ENCODE measurements around the gene PLIN5.

PLIN5 gene

DNA sequence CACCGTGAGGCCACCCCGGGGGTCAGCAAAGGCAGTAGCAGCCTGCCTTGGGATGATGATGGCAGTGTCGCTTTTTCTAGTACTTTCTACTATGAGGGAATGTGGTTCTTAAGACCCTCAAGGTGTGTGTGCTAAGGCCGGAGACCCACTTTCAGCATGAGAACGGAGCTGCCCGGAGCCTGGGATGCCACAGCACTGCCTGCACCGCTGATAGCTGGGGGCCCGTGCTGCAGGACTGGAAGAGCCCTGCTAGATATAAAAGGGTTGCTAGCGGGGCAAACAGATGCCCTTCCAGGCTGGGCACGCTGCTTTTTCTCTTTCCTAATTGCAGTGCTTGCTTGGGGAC, 31.2 kb downstream of the PLIN5 start:
- TF ChIP-seq, protein P1, sequence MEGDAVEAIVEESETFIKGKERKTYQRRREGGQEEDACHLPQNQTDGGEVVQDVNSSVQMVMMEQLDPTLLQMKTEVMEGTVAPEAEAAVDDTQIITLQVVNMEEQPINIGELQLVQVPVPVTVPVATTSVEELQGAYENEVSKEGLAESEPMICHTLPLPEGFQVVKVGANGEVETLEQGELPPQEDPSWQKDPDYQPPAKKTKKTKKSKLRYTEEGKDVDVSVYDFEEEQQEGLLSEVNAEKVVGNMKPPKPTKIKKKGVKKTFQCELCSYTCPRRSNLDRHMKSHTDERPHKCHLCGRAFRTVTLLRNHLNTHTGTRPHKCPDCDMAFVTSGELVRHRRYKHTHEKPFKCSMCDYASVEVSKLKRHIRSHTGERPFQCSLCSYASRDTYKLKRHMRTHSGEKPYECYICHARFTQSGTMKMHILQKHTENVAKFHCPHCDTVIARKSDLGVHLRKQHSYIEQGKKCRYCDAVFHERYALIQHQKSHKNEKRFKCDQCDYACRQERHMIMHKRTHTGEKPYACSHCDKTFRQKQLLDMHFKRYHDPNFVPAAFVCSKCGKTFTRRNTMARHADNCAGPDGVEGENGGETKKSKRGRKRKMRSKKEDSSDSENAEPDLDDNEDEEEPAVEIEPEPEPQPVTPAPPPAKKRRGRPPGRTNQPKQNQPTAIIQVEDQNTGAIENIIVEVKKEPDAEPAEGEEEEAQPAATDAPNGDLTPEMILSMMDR (IDR thresholded peaks at IDR 0.05; ENCODE audit: low read depth, low read length), result no peak
- no peak overlapping the region for H3K4me3 ChIP-seq (ENCODE audit: low read depth, low read length)

DNA sequence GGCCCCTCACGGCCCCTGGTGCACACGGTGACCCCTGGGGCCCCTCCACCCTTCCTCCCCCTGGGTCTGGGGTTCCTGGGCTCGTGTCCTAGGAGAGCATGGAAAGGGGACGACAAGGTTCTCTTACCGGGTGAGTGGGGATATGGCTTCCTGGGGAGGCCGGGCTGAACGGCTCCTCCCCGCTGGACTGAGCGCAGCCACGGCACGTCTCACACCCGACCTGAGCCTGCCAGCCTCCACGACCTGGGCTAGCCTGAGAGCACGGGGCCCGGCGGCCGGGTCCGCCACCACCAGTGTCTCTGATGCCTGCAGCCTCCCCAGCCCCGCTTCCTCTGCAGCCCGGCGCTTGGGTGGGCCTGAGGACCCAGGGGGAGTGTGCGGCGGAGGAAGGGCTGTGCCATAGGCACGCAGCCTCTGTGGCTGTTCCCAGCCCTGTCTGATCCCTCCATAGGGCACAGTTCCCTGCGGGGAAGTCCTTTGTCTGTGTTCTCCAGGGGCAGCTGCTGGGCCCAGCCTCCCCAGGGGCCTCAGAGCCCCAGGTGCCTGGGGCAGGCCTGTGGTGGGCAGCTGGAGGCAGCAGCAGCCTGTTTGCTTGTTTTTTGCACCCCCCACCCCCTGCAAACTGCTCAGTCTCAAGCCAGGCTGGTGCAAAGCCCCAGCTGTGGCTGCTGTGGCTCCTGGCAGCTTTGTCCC, 31.7 kb downstream of the PLIN5 start:
- TF ChIP-seq, protein P1 (IDR thresholded peaks at IDR 0.05; ENCODE audit: low read depth, low read length), result no peak
- H3K4me3 ChIP-seq (ENCODE audit: low read depth, low read length), result no peak overlapping the region

DNA sequence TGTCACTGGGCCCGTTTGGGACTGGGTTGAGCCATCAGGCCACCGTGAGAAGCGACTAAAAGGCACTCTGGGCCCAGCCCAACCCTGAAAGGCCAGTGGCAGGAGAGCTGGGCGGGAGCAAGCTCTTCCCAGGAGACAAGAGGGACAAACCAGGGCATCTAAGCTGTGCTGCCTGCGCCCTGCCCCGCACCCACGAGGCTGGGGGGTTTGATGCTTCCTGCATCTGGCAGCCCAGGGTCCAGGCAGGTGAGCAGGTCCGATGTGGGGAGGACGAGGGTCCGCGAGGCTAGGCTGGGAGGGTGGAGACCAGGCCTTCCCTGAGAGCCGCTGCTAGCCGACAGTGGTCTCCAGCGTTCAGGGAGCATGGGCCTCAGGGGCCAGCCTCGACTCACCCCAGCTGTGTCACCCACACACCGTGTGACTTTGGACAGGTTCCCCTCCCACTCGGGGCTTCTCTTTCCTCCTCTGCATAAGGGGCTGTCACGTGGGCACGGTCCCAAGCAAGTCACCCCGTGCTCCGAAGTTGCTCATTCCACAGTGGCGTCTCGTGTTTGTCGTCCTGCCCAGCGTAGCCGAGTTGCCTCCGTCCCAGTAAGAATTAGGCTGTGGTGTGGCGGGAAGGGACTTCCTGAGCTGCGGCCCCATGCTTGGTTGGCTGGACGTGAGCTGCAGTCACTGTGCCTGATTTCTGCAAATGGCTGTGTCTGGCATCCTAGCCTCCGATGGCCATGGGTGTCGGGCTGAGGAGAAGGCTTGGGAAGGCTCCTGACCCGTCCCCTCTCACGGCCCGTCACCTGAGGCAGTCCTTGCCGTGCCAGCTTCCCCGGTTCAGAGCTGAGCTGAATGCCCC, 32.5 kb downstream of the PLIN5 start:
- no peak overlapping the region for H3K4me3 ChIP-seq (ENCODE audit: low read depth, low read length)
- TF ChIP-seq, protein P1 (IDR thresholded peaks at IDR 0.05; ENCODE audit: low read depth, low read length), result no peak

DNA sequence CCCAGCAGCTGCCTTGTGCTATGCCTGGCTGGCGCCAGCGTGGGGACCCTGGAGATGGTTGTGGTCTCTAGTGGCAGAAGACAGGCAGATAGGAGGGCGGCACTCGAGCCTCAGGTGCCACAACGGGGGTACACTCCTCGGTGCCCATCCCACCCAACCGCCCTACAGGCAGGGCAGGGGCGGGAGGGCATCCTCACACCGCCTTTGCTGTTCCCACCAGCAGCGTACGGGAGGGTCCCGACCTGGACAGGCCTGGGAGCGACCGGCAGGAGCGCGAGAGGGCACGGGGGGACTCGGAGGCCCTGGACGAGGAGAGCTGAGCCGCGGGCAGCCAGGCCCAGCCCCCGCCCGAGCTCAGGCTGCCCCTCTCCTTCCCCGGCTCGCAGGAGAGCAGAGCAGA, 33.3 kb downstream of the PLIN5 start:
- TF ChIP-seq, protein P1 (IDR thresholded peaks at IDR 0.05; ENCODE audit: low read depth, low read length), result no peak
- no peak overlapping the region for H3K4me3 ChIP-seq (ENCODE audit: low read depth, low read length)

DNA sequence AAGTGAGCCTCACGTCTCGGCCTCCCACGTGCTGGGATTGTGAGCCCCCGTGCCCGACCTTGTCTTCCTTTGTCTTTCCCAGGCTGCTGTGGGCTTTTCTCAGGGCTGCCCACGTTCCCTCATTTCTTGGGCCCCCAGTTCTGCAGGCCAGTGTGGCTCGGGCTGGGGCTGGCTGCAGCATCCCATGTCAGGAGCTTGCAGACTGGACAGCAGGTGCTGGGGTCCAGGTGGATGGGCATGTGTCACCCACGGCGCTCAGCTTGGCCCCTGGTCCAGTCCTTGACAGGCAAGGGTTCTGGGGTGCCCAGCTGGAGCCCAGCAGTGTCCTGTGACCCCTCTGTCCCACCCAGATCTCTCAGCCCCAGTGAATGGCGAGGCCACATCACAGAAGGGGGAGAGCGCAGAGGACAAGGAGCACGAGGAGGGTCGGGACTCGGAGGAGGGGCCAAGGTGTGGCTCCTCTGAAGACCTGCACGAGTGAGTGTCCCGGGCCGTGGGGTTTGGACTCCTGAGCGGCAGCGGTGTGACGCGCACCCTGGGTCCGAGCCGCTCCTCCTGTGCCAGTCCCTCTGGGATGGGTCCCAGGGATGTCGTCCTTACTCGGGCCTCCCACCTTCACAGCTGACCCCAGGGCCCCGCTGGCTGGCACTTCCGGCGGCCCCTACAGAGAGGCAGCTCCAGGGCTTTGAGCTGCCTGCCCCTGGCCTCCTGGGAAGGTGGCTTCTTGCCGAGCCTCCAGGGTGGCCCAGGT, 34.0 kb downstream of the PLIN5 start:
- TF ChIP-seq, protein P1 (IDR thresholded peaks at IDR 0.05; ENCODE audit: low read depth, low read length), result no peak
- no peak overlapping the region for H3K4me3 ChIP-seq (ENCODE audit: low read depth, low read length)

DNA sequence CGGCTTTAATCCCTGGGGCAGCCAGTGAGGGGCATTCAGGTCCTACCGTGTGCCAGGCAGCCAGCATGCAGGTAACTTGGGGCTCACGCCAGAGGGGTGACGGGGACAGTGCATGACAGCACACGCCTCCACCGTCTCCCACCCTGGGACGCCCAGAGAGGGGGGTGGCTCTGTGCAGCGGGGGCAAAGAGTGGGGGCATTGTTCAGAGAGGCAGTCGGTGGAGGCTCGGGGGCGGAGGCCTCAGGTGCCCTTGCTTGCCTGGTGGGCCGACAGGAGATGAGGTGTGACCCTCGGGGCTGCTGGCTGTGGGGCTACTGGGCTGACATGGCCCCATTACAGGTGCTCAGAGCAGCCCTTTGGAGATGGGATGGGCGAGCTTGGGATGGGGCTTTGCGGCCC, 35.2 kb downstream of the PLIN5 start:
- H3K4me3 ChIP-seq (ENCODE audit: low read depth, low read length), result no peak overlapping the region
- TF ChIP-seq, protein P1 (IDR thresholded peaks at IDR 0.05; ENCODE audit: low read depth, low read length), result no peak
